ENCODE data around the gene EGFR.

Gene EGFR

DNA sequence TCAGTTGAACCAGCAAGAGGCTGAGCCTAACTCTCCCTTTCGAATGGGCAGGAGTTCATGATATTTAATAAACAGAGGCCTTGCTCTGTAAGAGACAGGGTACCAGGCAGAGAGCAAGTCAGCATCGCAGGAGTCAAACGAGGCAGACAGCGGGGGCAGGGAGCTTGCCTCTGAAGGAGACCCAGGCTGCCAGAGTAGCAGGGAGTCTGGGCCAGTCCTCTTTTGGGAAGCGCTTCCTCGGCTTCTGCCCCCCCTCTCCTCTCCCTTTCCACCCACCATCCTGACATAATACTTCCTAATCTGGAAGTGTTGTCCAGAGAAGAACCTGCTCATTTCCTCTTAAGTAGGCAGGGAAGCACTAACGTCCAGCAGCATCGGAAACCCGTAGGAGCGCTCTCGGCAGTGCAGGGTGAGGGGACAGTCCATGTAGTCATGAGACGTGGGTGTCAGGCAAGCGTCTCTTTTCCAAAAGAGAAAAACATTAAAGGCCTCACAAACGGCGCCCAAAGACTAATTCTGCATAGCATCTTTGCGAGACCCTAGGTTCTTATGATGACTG, 171.1 kb downstream of the EGFR start:
- DNase-seq (ENCODE audit: low read depth) = no peak

DNA sequence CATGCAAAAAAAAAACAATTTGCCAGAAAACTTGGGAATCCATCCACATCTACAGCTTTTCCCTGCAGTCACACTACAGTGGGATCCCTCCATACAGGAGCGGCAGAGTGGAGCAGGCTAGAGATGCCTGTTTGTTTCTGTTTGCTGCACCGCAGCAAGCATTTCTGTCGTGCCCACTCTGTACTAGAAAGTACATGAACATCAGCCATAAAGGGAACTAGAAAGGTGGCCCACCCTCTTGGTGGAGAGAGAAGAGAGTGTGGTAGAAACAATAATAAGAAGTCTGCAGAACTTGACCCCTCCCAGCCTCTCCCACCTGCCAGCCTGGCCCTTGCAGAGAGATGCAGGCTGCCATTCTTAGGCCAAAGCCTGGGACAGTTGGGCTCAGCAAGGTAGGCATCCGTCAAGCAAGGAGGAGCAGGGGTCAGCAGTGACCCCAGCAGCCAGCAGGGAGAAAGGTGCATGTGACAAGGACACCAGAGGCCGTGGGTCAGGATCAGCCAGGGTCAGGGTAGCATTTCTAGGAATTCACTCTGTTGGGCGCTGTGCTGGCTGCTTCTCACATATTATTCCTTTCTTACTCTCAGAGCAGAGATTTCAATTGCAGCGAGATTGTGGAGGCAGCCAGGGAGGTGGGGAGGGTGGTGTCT, 171.8 kb downstream of the EGFR start:
- no peak for DNase-seq (ENCODE audit: low read depth)

DNA sequence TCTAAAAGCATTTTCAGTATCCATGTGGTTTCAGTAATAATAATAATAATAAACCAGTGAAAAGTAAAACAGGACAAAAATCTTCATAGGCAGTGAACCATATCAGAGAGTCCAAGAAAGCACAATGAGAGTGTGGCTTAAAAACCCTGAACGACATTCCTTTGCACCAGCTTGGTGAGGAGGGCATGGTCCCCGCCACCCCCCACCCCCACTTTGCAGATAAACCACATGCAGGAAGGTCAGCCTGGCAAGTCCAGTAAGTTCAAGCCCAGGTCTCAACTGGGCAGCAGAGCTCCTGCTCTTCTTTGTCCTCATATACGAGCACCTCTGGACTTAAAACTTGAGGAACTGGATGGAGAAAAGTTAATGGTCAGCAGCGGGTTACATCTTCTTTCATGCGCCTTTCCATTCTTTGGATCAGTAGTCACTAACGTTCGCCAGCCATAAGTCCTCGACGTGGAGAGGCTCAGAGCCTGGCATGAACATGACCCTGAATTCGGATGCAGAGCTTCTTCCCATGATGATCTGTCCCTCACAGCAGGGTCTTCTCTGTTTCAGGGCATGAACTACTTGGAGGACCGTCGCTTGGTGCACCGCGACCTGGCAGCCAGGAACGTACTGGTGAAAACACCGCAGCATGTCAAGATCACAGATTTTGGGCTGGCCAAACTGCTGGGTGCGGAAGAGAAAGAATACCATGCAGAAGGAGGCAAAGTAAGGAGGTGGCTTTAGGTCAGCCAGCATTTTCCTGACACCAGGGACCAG, 172.5 kb downstream of the EGFR start:
- DNase-seq (ENCODE audit: low read depth) = no peak

DNA sequence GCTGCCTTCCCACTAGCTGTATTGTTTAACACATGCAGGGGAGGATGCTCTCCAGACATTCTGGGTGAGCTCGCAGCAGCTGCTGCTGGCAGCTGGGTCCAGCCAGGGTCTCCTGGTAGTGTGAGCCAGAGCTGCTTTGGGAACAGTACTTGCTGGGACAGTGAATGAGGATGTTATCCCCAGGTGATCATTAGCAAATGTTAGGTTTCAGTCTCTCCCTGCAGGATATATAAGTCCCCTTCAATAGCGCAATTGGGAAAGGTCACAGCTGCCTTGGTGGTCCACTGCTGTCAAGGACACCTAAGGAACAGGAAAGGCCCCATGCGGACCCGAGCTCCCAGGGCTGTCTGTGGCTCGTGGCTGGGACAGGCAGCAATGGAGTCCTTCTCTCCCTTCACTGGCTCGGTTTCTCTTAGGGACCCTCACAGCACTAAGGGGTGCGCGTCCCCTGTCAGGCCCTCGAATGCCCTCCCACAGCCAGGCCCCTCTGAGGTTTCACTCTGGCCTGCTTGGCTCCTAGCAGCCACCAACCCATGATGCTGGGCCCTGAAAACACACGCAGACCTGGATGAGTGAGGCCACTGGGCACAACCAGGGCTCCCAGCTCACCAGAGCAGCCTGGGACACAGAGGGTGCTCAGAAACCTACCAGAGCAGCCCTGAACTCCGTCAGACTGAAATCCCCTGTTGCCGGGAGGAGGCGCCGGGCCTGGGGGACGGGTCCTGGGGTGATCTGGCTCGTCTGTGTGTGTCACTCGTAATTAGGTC, 173.3 kb downstream of the EGFR start:
- DNase-seq (ENCODE audit: low read depth) = no peak

DNA sequence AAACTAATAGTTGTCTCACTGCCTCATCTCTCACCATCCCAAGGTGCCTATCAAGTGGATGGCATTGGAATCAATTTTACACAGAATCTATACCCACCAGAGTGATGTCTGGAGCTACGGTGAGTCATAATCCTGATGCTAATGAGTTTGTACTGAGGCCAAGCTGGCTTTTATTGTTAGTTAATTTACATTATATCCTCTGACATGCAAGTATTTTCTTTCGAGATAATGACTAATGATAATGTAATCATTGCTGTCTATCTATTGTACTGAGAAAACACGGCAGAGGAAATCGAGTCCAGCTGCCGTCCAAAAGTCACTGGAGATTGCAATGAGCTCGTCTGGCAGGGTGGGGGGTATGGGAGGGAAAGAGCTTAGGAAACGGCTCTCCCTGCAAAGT, 173.9 kb downstream of the EGFR start:
- no peak for DNase-seq (ENCODE audit: low read depth)

DNA sequence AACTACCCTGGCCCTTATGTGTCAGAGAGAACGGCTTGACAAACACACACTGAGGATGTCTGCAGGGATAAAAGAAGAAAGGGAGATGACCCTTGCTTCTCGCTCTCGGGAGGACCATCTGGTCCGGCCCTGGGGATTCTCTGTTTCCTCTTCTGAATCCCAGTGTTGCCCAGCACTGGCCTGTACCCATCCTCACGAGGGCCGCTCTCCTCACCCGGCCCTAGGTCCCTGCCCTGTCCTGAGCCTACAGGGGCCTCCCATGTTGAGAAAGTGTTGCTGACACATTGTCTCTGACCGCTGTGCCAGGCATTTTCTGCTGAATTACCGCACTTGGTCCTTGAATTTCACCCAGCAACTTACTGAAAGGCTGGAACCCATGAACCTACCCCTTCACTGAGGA, 174.4 kb downstream of the EGFR start:
- DNase-seq (ENCODE audit: low read depth) = no peak

DNA sequence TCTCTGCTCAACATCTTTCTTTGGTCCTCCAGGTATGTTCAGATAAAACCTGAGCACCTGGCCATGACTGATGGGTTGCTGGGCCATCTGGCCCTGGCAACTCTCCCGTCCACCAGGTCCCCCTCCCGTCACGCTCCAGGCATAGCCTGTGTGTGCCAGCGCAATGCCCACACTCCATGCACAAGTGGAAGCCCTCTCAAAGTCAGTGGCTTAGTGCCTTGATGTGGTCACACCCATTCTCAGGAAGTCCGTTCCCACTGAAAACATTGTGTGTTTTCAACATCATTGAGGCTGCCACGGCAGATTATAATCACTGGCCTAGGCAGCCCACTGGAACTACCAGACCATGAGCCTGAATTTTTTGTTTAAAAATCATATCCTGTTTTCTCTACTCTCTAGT, 175.7 kb downstream of the EGFR start:
- no peak for DNase-seq (ENCODE audit: low read depth)

DNA sequence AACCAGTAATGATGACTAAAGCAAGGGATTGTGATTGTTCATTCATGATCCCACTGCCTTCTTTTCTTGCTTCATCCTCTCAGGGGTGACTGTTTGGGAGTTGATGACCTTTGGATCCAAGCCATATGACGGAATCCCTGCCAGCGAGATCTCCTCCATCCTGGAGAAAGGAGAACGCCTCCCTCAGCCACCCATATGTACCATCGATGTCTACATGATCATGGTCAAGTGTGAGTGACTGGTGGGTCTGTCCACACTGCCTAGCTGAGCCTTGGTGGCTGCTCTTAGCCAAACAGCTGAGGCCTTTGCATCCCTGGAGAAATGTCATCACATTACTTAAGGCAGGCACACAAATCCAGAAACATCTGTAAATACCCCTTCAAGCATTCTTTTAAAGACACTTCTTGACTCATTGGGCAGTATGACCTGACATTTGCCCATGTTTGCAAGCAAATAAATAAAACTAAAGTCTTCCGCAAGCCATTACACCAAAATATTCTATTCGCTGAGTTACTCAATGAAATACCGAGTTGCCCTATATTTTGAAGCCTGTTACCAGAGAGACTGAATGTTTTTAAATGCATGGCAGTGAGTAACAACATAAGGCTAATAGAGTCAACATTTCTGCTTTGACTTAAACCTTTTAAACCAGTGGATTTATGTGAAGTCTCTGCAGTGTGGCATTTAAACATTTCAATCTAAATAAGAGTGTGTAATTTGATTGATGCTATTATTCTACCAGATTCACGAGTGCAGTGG, 180.0 kb downstream of the EGFR start:
- no peak for DNase-seq (ENCODE audit: low read depth)

DNA sequence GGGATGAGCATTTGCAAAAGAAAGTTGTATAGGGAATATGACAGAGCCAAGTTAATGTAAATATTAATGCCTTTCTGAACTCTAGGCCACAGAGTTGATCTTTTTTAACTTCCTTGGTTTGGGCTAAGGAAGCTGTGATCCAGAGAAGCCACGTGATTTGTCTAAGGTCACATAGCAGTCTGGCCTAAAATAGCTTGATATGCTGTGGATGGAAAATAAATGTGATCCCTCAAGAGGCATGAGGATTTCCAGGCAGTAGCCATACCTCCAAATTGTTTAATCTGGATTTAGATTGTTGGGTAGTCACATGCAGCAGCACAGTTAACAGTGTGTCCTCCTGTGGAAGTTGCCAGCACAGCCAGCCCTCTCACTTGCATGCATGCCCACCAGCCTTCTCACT, 180.6 kb downstream of the EGFR start:
- no peak for DNase-seq (ENCODE audit: low read depth)

DNA sequence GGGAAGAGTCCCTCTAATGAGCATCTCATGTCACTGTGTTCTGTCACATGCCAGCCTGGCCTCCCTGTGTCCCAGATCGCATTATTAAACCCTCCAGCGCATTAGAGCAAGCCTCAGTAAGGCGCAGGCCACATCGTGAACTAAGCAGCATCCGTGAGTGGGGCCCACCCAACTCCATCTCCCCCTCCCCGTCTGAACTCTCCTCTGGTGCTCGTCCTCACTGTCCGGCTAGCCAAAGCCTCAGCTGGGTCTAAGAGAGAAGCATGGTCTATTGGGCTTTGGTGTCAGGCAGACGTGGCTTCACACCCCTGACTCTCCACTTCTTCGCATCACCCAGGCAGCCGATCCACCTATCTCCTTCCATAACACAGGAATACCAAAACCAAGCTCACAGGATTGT, 181.6 kb downstream of the EGFR start:
- no peak for DNase-seq (ENCODE audit: low read depth)

DNA sequence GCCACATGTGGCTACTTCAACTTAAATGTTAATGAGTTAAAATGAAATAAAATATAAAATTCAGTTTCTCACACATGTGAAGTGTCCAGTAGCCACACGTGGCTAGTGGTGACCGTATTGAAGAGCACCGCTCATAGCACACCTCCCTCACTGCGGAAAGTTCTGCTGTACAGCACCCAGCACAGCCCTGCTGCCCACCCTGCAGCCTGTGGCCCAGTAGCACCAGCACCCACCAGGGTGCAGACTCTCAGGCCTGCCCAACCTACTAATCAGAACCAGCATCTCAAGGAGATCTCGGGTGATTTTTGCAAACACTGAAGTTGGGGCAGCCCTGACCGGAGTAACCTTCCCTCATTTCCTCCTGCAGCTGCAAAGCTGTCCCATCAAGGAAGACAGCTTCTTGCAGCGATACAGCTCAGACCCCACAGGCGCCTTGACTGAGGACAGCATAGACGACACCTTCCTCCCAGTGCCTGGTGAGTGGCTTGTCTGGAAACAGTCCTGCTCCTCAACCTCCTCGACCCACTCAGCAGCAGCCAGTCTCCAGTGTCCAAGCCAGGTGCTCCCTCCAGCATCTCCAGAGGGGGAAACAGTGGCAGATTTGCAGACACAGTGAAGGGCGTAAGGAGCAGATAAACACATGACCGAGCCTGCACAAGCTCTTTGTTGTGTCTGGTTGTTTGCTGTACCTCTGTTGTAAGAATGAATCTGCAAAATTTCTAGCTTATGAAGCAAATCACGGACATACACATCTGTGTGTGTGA, 183.5 kb downstream of the EGFR start:
- DNase-seq (ENCODE audit: low read depth) = no peak

DNA sequence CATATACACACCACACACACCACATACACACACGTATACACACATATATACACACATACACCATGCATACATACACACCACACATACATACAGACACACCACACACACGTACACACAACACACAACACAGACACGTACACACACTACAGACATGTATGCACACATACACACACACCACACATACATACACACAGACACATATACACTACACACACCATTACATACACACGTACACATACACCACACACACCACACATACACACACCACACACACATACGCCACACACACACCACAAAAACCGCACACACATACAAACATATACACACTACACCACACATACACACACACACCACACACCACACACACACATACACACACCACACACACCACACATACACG, 184.5 kb downstream of the EGFR start:
- DNase-seq (ENCODE audit: low read depth) = no peak

DNA sequence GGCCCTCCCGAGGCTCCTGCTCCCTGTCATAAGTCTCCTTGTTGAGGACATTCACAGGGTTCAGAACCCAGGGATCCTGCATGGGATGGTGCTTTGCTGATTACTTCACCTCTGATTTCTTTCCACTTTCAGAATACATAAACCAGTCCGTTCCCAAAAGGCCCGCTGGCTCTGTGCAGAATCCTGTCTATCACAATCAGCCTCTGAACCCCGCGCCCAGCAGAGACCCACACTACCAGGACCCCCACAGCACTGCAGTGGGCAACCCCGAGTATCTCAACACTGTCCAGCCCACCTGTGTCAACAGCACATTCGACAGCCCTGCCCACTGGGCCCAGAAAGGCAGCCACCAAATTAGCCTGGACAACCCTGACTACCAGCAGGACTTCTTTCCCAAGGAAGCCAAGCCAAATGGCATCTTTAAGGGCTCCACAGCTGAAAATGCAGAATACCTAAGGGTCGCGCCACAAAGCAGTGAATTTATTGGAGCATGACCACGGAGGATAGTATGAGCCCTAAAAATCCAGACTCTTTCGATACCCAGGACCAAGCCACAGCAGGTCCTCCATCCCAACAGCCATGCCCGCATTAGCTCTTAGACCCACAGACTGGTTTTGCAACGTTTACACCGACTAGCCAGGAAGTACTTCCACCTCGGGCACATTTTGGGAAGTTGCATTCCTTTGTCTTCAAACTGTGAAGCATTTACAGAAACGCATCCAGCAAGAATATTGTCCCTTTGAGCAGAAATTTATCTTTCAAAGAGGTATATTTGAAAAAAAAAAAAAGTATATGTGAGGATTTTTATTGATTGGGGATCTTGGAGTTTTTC, 186.5 kb downstream of the EGFR start:
- no peak for DNase-seq (ENCODE audit: low read depth)

DNA sequence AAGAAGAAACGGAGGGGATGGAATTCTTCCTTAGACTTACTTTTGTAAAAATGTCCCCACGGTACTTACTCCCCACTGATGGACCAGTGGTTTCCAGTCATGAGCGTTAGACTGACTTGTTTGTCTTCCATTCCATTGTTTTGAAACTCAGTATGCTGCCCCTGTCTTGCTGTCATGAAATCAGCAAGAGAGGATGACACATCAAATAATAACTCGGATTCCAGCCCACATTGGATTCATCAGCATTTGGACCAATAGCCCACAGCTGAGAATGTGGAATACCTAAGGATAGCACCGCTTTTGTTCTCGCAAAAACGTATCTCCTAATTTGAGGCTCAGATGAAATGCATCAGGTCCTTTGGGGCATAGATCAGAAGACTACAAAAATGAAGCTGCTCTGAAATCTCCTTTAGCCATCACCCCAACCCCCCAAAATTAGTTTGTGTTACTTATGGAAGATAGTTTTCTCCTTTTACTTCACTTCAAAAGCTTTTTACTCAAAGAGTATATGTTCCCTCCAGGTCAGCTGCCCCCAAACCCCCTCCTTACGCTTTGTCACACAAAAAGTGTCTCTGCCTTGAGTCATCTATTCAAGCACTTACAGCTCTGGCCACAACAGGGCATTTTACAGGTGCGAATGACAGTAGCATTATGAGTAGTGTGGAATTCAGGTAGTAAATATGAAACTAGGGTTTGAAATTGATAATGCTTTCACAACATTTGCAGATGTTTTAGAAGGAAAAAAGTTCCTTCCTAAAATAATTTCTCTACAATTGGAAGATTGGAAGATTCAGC, 187.6 kb downstream of the EGFR start:
- no peak for DNase-seq (ENCODE audit: low read depth)

DNA sequence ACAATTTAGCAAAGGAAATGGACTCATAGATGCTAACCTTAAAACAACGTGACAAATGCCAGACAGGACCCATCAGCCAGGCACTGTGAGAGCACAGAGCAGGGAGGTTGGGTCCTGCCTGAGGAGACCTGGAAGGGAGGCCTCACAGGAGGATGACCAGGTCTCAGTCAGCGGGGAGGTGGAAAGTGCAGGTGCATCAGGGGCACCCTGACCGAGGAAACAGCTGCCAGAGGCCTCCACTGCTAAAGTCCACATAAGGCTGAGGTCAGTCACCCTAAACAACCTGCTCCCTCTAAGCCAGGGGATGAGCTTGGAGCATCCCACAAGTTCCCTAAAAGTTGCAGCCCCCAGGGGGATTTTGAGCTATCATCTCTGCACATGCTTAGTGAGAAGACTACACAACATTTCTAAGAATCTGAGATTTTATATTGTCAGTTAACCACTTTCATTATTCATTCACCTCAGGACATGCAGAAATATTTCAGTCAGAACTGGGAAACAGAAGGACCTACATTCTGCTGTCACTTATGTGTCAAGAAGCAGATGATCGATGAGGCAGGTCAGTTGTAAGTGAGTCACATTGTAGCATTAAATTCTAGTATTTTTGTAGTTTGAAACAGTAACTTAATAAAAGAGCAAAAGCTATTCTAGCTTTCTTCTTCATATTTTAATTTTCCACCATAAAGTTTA, 188.8 kb downstream of the EGFR start:
- no peak for DNase-seq (ENCODE audit: low read depth)

DNA sequence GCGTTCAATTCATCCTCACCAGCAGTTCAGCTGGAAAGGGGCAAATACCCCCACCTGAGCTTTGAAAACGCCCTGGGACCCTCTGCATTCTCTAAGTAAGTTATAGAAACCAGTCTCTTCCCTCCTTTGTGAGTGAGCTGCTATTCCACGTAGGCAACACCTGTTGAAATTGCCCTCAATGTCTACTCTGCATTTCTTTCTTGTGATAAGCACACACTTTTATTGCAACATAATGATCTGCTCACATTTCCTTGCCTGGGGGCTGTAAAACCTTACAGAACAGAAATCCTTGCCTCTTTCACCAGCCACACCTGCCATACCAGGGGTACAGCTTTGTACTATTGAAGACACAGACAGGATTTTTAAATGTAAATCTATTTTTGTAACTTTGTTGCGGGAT, 190.5 kb downstream of the EGFR start:
- DNase-seq (ENCODE audit: low read depth) = no peak

DNA sequence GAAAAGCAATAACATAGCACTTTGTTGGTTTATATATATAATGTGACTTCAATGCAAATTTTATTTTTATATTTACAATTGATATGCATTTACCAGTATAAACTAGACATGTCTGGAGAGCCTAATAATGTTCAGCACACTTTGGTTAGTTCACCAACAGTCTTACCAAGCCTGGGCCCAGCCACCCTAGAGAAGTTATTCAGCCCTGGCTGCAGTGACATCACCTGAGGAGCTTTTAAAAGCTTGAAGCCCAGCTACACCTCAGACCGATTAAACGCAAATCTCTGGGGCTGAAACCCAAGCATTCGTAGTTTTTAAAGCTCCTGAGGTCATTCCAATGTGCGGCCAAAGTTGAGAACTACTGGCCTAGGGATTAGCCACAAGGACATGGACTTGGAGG, 191.4 kb downstream of the EGFR start:
- DNase-seq (ENCODE audit: low read depth) = no peak

DNA sequence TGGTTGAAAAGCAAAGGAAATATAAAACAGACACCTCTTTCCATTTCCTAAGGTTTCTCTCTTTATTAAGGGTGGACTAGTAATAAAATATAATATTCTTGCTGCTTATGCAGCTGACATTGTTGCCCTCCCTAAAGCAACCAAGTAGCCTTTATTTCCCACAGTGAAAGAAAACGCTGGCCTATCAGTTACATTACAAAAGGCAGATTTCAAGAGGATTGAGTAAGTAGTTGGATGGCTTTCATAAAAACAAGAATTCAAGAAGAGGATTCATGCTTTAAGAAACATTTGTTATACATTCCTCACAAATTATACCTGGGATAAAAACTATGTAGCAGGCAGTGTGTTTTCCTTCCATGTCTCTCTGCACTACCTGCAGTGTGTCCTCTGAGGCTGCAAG, 191.9 kb downstream of the EGFR start:
- DNase-seq (ENCODE audit: low read depth) = no peak

DNA sequence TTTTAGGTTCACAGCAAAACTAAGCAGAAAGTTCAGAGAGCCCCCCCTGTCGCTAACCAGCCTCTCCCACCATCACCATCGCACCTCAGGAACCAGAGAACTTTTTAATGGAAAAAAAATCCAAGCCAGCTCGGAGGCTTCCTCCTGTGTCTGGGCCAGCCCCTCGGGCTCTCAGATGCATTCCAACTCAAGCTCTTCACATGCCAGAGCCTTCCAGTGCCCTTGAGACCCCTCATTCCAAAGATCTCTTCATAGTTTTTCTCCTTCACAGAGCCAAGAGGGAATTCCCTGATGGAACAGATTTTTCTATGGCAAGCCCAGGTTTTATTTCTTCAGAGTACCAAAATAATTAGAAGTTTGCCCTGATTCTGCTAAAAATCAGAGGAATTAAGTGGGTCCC, 192.9 kb downstream of the EGFR start:
- DNase-seq (ENCODE audit: low read depth) = no peak
